Endothelial cell of umbilical vein (primary cell): Measurements from ENCODE around the gene C3.

ENCODE experiments used
- CTCF ChIP-seq, 2 donors: IDR thresholded peaks; 1 replicate in 1 of 2; 2 replicates in 1 of 2; pipeline ENCODE4 v1.5.1; 2011; ENCODE audit warnings: low read length in 2 of 2, mild to moderate bottlenecking in 2 of 2, moderate library complexity in 2 of 2, control low read depth in 1 of 2, inconsistent platforms in 1 of 2, low read depth in 1 of 2; ENCODE audit not compliant: insufficient read depth in 1 of 2; ENCODE audit errors: extremely low read depth in 1 of 2
- POLR2A ChIP-seq: IDR thresholded peaks from 2 replicates; pipeline ENCODE4 v1.6.1; 2012; ENCODE audit warnings: low read depth, mild to moderate bottlenecking, control low read depth, low read length

- TF ChIP-seq CTCF (IDR thresholded peaks at IDR 0.05; ENCODE audit: extremely low read depth in 1 of 2, insufficient read depth in 1 of 2, low read depth in 1 of 2, low read length in 2 of 2) (no peak), POLR2A (no peak)
These were observed 57.7 kb downstream of the C3 start for GRCh38 chr19:6662702-6663101.
